C4-2B (cell line): Measurements from ENCODE around the gene GIPC3.

Experiments used
- H3K27ac ChIP-seq: fragments of 450-650 bp; 2 replicates; pipeline ENCODE4 v1.5.1; 2017
- CTCF ChIP-seq: fragments of 450-650 bp; conservative IDR thresholded peaks from 2 replicates; pipeline ENCODE4 v1.5.1; 2017; ENCODE audit warnings: mild to moderate bottlenecking
- ZFX ChIP-seq: fragments of 450-650 bp; IDR thresholded peaks from 2 replicates; pipeline ENCODE4 v1.6.1; 2017

The GIPC3 gene

DNA sequence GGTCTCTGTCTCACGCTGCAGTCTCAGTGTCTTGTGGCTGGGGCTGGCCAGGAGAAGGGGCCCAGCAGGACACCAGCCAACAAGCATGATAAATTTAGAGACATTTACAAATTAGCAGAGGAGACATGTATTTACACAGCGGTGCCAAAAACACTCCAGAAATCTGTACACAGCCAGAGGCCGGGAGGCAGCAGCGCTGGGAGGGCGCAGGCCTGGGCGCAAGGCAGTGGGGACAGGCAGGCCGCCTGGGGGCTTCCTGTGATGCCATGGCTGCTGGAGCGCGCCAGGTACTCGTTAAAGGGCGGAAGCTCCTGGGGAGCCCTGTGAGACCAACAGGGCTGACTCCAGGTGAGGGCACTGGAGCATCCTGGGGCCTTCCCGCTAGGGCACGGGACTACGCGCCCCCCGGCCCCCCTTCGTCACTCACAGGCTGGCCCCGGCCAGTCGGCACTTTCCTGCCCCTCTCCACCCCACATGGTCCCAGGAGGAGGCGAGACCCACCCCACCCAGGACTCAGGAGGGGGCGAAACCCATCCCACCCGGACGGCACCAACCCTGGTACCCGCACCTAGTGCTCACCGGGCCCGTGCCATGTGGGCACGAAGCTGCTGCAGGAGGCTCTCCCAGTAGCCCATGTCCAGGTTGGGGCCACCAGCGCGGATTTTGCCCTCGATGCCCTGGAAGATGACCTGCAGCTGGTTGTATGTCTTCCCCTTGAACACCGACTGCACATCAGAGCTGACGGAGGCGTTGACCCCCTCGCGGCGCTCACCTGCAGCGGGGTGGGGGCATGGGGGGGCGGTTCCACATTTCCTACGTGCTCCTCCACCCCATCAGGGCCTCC is 28.8 kb downstream of the GIPC3 start:
- H3K27ac ChIP-seq = no peak overlapping the region
- no peak for TF ChIP-seq CTCF
- TF ChIP-seq ZFX = no peak

DNA sequence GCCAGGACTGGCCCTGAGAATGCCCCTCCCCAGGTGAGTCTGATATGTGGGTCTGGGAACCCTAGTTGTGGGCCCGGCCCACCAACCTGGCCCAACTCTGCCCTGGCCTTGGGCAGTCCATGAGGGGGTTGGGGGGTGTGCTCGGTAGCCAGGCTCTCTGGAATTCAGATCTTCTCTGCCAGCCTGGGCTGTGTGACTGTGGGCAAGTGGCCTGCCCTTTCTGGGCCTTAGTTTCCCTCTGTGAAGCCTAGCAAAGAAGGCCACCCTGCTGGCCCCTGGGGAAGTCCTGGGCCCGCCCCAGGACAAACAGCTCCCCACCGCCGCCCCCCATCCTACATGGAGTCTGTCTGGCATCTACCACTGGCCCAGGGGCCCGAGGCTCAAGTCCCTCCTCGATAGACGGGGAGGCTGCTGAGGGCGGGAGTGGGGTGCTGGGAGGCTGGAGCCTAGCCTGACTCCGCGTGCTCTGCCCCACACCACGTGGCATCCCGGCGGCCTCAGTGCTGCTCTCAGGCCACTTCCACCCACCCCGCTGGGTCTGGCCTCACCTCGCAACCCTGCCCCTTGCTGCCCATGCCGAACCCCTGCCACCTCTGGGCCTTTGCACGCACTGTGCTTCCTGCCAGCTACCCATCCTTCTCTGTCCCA is 29.7 kb downstream of the GIPC3 start:
- TF ChIP-seq ZFX (no peak), CTCF (no peak)
- H3K27ac ChIP-seq = no peak overlapping the region

DNA sequence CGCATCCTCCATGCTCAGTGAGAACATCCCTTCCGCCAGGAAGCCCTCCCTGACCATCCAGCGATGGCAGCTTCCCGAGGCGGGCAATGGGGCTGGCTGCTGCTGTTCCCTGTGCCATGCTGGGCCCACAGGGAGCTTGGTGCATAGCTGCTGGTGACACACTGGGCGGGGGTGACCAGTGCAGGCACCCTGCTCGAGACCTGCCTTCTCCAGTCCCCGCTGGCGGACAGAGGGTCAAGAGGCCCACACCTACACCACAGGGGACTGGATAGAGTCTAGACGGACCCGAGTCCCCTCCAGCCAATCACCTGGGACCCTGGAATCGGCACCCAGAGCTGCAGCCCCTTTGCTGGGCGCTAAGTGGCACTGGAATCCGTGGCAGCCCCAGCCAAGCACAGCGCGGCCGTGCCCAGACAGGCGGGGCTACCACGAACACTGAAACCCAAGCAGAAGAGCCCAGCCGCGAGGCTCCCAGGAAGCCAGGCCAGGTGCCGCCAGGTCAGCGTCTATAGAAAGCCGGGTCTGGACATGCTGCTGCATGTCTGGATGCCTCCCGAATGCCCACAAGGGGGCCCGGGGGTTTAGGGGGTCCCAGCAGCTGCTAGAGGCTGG is 30.4 kb downstream of the GIPC3 start:
- H3K27ac ChIP-seq = no peak overlapping the region
- TF ChIP-seq ZFX (no peak), CTCF (no peak)

DNA sequence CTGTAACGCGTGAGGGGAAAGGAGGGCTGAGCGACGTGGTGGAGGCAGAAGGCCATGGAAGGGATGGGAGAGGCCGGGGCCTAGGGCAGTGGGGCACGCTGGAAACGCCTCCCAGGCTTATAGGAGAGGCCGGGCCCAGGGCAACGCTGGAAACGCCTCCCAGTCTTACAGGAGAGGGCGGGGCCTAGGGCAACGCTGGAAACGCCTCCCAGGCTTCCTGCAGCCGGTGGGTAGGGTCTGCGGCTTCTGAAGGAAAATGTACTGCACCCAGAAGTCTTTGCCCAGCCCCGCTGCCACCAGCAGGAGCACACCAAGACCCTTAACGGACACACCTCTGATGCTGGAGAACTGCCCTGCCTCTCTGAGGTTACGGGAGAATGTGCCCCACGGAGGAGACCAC is 32.2 kb downstream of the GIPC3 start:
- H3K27ac ChIP-seq = no peak overlapping the region
- TF ChIP-seq CTCF = no peak
- no peak for TF ChIP-seq ZFX

- H3K27ac ChIP-seq = no peak overlapping the region
- TF ChIP-seq ZFX (no peak), CTCF (peak; percentile 97)
Measured at GRCh38 chr19:3618144-3618810, 33.0 kb downstream of the GIPC3 start.

DNA sequence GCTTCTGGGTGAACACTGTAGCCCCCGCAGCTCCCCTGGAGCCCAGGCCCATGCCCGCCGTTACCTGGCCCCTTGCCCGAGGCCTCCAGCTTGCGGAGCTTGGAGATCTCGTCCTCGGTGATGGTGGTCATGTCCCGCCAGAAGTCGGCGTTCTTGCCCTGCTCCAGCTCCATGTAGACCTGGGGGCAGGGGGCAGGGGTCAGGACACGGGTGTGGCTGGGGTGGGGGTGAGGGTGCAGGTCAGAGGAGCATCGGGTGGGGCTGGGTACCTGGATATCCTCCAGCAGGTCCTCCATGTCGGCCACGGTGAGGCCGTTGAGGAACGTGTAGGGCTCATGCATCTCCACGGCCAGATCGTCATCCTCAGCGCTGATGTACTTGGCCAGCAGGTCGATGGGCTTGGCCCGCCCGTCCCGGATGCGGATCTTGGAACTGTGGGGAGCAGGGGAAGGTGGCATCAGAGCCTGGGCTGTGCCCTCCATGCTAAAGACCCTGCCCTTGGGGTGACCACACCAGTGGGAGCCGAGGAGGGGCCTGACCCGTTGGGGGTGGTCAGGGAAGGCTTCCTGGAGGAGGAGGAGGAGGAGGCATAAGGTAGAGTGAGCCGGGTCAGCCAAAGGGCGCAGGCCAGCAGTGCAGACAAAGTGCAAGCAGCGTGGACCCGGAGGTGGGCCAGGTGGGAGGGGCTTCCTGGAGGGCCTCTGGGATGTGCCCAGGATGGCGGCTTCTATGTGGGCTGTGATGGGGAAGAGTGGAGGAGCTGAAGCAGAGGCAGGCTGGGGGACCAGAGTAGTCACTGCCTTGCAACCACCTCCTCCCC is 33.7 kb downstream of the GIPC3 start:
- H3K27ac ChIP-seq = no peak overlapping the region
- TF ChIP-seq ZFX (no peak), CTCF (no peak; the same call in 1 of the 2 replicates)
